ENCODE data around the gene CEP192.
A peak's percentile ranks its signal among the peaks of the same experiment; 100 is the strongest.

The CEP192 gene

DNA sequence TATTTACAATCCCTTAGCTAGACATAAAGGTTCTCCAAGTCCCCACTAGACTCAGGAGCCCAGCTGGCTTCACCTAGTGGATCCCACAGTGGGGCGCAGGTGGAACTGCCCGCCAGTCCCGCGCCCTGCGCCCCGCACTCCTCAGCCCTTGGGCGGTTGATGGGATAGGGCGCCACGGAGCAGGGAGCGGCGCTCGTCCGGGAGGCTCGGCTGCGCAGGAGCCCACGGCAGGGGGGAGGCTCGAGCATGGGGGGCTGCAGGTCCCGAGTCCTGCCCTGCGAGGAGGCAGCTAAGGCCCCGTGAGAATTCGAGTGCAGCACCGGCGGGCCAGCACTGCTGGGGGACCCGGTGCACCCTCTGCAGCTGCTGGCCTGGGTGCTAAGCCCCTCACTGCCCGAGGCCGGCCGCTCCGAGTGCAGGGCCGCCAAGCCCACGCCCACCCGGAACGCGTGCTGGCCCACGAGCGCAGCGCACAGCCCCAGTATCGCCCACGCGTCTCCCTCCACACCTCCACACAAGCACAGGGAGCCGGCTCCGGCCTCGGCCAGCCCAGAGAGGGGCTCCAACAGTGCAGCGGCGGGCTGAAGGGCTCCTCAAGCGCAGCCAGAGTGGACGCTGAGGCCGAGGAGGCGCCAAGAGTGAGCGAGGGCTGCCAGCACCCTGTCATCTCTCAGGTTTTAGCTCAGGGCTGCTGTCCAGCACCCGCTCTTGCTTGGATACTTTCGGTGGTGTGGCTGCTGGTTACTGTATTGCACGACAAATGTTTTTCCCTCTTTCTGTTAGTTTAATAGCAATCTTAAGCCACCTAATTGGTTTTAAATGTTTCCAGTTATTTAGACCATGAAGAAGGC, 143.6 kb downstream of the CEP192 start:
- no peak overlapping the region for H3K4me2 ChIP-seq
- H3K4me3 ChIP-seq: no peak overlapping the region
- H3K9ac ChIP-seq: no peak overlapping the region
- H3K4me1 ChIP-seq: peaks cover 8 to 67% (median 55%) of the 10 kb centered on the region in 10 experiments; a peak in 19 of 20 replicates
- 0 out of 22 replicates have a peak, but pooled peaks cover 0 to 10% (median 0%) of the 10 kb centered on the region in 11 experiments for H4K20me1 ChIP-seq
- H3K27me3 ChIP-seq: peaks cover 14 to 34% (median 21%) of the 10 kb centered on the region in 11 experiments; a peak in 21 of 22 replicates
- H3K27ac ChIP-seq: no peak overlapping the region
- H3K36me3 ChIP-seq: peaks cover 0 to 9% (median 0%) of the 10 kb centered on the region in 11 experiments; a peak in 3 of 22 replicates
- no peak for TF ChIP-seq Cebpa-rat (IDR thresholded peaks at IDR 0.05)
- peaks cover 0 to 26% (median 20%) of the 10 kb centered on the region in 11 experiments; a peak in 20 of 22 replicates for H3K9me3 ChIP-seq (replicated peaks in 1 of 11)

GRCh38 chr18:13136056-13136903, 145.1 kb downstream of the CEP192 start:
- H4K20me1 ChIP-seq: 0 out of 22 replicates have a peak, but pooled peaks cover 0 to 10% (median 0%) of the 10 kb centered on the region in 11 experiments
- no peak for TF ChIP-seq Cebpa-rat (IDR thresholded peaks at IDR 0.05)
- peaks cover 0 to 26% (median 20%) of the 10 kb centered on the region in 11 experiments; a peak in 20 of 22 replicates for H3K9me3 ChIP-seq (replicated peaks in 1 of 11)
- H3K27ac ChIP-seq: peak overlapping the region in 9 of 11 experiments; percentile 64 to 89 (median 81); a peak in 18 of 22 replicates
- H3K9ac ChIP-seq: peak overlapping the region; percentile 74 to 86 (median 81)
- H3K27me3 ChIP-seq: peaks cover 14 to 34% (median 21%) of the 10 kb centered on the region in 11 experiments; a peak in 21 of 22 replicates
- no peaks in the 10 kb centered on the region for H3K36me3 ChIP-seq
- peak overlapping the region; percentile 93 to 100 (median 98) for H3K4me2 ChIP-seq
- H3K4me3 ChIP-seq: peak overlapping the region; percentile 66 to 82 (median 69)
- H3K4me1 ChIP-seq: peaks cover 8 to 65% (median 49%) of the 10 kb centered on the region in 10 experiments; a peak in 19 of 20 replicates

DNA sequence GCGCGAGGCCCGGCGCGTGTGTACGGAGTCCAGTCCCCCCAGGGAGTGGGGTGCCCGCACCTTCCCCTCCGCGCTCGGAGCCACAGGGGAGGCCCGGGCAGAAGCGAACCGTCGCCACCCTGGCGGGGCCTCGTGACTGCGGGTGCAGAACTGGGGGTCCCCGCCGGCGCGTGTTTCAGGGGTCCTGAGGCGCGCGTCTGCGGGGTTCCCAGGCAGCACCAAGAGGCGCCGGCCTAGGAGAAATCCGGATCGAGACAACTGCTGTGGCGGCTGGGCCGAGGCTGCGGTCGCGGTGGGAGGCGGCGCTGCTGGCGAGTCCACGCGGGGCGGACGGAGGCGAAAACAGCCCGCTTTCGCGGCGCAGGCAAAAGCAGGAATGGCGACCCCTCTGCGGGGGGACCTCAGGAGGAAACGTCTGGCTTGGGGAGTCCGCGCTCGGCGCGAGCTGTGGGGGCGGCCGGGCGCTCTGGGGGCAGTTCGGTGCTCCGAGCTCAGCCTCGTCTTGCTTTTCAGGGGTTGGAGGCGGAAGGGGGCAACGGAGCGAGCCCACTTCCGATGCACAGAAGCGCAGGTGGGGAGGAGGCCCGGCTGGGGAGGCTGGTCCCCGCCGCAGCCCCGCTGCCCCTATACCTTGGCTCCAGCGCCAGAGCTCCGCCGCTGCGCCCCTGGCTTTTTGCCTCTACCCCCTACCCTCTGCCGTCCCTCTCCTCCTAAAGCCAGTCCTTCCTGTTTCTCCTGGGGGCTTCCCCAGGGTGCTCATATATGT, 145.9 kb downstream of the CEP192 start:
- peaks cover 8 to 59% (median 44%) of the 10 kb centered on the region in 10 experiments; a peak in 19 of 20 replicates for H3K4me1 ChIP-seq
- no peak for TF ChIP-seq Cebpa-rat (IDR thresholded peaks at IDR 0.05)
- H3K36me3 ChIP-seq: no peaks in the 10 kb centered on the region
- H3K4me2 ChIP-seq: peak overlapping the region; percentile 93 to 100 (median 98)
- H3K27ac ChIP-seq: peak overlapping the region in 10 of 11 experiments; percentile 51 to 89 (median 80); a peak in 19 of 22 replicates
- H4K20me1 ChIP-seq: 0 out of 22 replicates have a peak, but pooled peaks cover 0 to 10% (median 0%) of the 10 kb centered on the region in 11 experiments
- peaks cover under 1 to 27% (median 21%) of the 10 kb centered on the region in 11 experiments; a peak in 21 of 22 replicates for H3K9me3 ChIP-seq (replicated peaks in 1 of 11)
- peak overlapping the region; percentile 74 to 86 (median 81) for H3K9ac ChIP-seq
- H3K27me3 ChIP-seq: peaks cover 14 to 34% (median 21%) of the 10 kb centered on the region in 11 experiments; a peak in 21 of 22 replicates
- peak overlapping the region; percentile 66 to 82 (median 69) for H3K4me3 ChIP-seq

DNA sequence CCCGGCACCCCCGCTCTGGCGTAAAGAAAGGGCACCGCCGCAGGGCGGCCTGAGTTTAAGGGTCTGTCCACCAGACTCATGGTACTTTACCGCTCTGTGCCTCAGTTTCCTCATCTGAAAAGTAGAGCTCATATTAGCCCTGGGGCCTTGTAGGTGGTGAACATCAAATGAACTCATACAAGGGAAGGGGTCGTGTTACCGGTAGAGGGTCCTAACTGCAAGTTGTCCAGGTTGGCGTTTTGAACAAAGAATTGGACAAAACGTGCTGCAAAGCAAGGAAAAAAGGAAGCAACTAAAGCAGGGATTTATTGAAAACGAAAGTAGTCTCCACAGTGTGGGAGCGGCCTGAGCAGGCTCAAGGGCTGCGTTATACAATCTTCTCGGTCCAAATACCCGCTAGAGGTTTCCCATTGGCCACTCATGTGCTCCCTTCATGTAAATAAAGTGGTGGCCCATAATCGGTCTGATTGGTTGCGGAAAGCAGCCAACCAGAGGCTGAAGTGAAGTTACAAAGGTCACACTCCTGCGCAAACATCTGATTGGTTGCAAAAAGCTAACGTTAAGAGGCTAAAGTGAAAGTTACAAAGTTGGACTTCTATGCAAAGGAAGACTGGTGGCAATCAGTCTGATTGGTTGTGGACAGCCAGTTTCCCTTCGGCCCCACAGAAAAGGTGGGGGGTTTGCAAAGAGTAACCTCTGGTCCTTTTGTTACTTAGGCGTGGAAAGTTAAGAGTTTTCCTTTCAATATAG, 146.7 kb downstream of the CEP192 start:
- 0 out of 22 replicates have a peak, but pooled peaks cover 0 to 10% (median 0%) of the 10 kb centered on the region in 11 experiments for H4K20me1 ChIP-seq
- peaks cover 14 to 34% (median 21%) of the 10 kb centered on the region in 11 experiments; a peak in 21 of 22 replicates for H3K27me3 ChIP-seq
- peak overlapping the region in 10 of 11 experiments; percentile 51 to 89 (median 80); a peak in 18 of 22 replicates for H3K27ac ChIP-seq
- H3K4me1 ChIP-seq: peaks cover 8 to 59% (median 44%) of the 10 kb centered on the region in 10 experiments; a peak in 19 of 20 replicates
- peak overlapping the region; percentile 93 to 100 (median 98) for H3K4me2 ChIP-seq
- H3K36me3 ChIP-seq: no peaks in the 10 kb centered on the region; a peak in 1 of 22 replicates
- peak overlapping the region; percentile 66 to 82 (median 69) for H3K4me3 ChIP-seq
- H3K9me3 ChIP-seq (replicated peaks in 1 of 11): peaks cover 8 to 35% (median 28%) of the 10 kb centered on the region in 11 experiments
- H3K9ac ChIP-seq: peak overlapping the region; percentile 74 to 86 (median 81)
- TF ChIP-seq Cebpa-rat (IDR thresholded peaks at IDR 0.05): no peak

- Histone ChIP-seq H3K9me3 (replicated peaks in 1 of 11) (peaks cover 16 to 41% (median 31%) of the 10 kb centered on the region in 11 experiments), H3K9ac (peak overlapping the region in 1 of 11 experiments; percentile 84; a peak in 2 of 22 replicates), H3K4me1 (peaks cover 8 to 59% (median 44%) of the 10 kb centered on the region in 10 experiments; a peak in 19 of 20 replicates), H3K36me3 (no peaks in the 10 kb centered on the region; a peak in 1 of 22 replicates), H3K4me3 (peak overlapping the region in 6 of 10 experiments; percentile 66 to 82 (median 70); a peak in 2 of 20 replicates), H3K27me3 (peaks cover 14 to 34% (median 21%) of the 10 kb centered on the region in 11 experiments; a peak in 21 of 22 replicates), H4K20me1 (0 out of 22 replicates have a peak, but pooled peaks cover 0 to 10% (median 0%) of the 10 kb centered on the region in 11 experiments), H3K27ac (peak overlapping the region in 6 of 11 experiments; percentile 16 to 89 (median 82); a peak in 6 of 22 replicates), H3K4me2 (peak overlapping the region; percentile 93 to 100 (median 98))
- no peak for TF ChIP-seq Cebpa-rat (IDR thresholded peaks at IDR 0.05)
Observed at GRCh38 chr18:13138420-13139139, 147.4 kb downstream of the CEP192 start.

GRCh38 chr18:13139885-13140450, 148.8 kb downstream of the CEP192 start:
- Histone ChIP-seq H3K27ac (peak overlapping the region in 1 of 11 experiments; percentile 16; a peak in 1 of 22 replicates), H3K4me3 (no peak overlapping the region), H3K9ac (no peak overlapping the region), H4K20me1 (0 out of 22 replicates have a peak, but pooled peaks cover 0 to 10% (median 0%) of the 10 kb centered on the region in 11 experiments), H3K36me3 (peaks cover 0 to 8% (median 0%) of the 10 kb centered on the region in 11 experiments; a peak in 5 of 22 replicates), H3K27me3 (peaks cover 14 to 33% (median 21%) of the 10 kb centered on the region in 11 experiments; a peak in 21 of 22 replicates), H3K9me3 (replicated peaks in 1 of 11) (peaks cover 30 to 41% (median 36%) of the 10 kb centered on the region in 11 experiments), H3K4me1 (peaks cover 8 to 59% (median 44%) of the 10 kb centered on the region in 10 experiments; a peak in 19 of 20 replicates), H3K4me2 (peak overlapping the region in 1 of 11 experiments; percentile 96; a peak in 1 of 22 replicates)
- TF ChIP-seq Cebpa-rat (IDR thresholded peaks at IDR 0.05): no peak

All from BLaER1 treated with 17β-estradiol and CSF1 and Interleukin-3, amounts not matched to agents 10 nM and 100 nM (cell line).